HG03139 (cell line): ENCODE data around the gene ST6GALNAC4.

ENCODE experiments used
- ATAC-seq: cut with Tn5 transposase; IDR thresholded peaks from one replicate; pipeline ENCODE4 v1.9.1; 2021; ENCODE audit not compliant: unreplicated experiment

ST6GALNAC4 gene

DNA sequence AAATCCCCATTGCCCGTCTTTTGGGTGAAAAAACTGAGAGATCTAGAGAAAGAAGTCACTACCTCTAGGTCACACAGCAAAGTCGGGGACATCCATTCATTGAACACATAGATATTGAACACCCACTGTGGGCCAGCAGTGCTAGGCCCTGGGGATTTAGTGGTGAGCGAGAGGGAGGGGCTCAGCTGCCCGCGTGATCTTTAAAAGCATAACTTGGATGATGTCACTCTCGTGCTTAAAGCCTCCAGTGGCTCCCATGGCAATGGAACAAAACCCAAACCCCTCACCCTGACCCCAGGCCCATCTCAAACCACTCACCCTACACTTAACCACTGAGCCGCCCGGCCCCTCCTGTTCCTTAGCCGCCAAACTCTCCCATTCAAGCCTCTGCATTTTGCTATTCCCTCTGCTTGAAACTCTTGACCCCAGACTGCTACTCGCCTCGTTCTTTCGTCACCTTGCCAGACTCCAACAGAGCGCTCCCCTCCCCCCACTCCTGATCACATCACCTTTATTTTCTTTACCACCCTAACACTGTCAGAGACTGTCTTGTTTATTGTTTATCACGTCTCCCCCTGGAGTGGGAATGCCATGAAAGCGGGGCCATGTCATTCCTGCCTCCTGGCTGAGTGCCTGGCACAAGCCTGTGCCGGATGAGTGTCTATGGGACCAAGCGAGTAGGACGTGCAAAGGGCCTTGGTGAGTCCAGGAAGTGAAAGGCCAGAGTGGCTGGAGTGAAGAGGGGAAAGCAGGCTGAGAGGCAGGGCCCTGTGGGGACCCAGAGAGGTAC lies 14.4 kb upstream of the ST6GALNAC4 start:
- no peak for ATAC-seq

DNA sequence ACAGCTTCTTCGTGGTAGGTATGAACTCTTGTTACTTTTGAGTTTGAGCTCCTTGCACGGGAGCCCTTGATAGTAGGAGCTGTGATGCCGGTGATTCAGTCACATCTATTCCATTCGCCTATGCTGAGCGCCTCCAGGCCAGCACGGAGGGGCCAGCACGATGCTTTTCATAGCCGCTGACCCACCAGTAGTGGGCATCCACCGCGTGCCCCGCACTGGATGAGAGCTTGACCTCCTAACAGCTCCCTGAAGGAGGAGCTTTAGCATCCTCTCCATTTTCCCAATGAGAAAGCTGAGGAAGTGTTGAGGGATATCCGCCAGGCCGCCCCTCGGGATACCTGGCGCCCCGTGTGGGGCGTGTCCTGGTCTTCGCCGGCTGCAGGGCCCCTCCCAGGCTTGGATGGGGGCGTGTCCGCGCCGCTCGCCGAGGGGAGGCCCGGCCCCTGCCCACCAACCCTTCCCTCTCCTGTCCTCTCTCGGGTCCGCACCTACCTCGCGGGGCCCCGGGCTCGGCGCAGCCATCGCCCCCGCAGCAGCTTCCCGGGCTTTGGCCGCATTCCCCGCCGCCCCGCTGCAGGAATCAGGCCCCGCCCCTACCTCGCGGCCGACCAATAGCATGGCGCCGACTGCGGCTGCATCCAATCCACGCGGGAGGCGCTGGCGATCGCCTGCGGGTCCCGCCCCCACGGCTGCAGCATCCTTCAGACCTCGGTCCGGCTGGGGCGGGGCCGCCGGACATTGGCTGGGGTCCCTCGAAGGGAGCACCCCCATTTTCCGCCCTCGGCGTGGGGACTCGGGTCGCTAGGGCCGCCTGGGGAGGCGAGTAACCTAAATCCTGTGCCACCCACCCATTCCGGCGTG lies 13.6 kb upstream of the ST6GALNAC4 start, which contains the start of gene PIP5KL1:
TSS of gene PIP5KL1 (minus strand) at position 547 of the 861 bp plus-strand sequence. CDS start at position 522, 25 bp downstream.
- ATAC-seq: peak; percentile 47

DNA sequence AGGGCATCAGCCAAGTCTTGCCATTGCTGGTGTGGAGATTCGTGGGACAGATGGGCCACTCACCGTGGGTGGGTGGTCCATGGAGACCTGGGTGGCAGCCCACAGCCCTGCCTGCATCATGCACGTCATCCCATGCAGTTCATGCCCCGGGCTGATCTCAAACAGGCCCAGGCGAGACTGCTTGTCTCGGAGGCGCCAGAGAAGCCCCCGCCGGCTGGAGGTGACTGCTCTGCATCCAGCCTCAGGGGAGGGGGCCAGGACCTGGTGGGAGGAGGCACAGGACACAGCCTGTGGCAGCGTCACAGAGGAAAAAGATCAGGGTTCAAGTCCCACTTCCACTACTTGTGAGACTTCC lies 12.8 kb upstream of the ST6GALNAC4 start:
- ATAC-seq: no peak

DNA sequence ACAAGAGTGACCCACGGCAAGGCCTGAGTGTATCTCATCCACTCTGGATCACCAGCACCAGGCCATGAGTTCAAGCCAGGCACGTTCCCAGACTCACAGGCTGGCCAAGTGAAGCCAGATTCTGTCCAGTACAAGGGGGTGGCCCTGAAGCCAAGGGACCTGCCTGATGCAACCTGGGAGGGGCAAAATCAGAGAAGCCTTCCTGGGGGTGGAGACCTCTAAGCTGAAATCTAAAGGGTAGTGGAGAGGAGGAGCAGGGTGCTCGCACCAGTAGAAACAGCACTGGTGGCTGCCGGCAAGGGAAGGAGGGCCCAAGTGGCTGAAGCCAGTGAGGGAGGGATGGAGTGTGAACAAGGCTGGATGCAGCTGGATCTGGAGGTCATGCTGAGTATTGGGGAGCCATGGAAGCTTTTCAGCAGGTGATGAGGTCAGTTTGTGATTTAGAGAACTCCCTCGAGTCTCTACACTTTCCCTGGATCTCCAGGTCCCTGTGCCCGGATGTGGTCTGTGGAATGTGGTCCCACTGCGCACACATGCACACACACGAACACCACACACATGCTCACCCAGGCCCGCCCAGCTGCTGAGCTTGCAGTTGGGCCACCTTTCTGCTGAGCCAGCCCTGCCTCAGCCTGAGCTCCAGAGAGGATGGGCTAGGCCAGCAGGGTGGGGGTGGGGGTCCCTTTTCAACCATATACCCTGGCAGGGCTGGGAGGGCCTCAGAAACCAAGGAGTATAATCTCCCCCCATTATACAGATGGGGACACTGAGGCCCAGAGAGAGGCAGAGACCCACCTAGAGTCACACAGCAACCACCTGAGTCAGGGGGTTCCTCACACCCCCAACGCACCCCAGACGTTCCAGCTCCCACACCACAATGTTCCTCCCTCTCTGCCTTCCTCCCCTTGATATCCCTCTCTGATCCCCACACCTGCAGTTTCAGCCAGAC lies 12.1 kb upstream of the ST6GALNAC4 start:
- no peak for ATAC-seq

DNA sequence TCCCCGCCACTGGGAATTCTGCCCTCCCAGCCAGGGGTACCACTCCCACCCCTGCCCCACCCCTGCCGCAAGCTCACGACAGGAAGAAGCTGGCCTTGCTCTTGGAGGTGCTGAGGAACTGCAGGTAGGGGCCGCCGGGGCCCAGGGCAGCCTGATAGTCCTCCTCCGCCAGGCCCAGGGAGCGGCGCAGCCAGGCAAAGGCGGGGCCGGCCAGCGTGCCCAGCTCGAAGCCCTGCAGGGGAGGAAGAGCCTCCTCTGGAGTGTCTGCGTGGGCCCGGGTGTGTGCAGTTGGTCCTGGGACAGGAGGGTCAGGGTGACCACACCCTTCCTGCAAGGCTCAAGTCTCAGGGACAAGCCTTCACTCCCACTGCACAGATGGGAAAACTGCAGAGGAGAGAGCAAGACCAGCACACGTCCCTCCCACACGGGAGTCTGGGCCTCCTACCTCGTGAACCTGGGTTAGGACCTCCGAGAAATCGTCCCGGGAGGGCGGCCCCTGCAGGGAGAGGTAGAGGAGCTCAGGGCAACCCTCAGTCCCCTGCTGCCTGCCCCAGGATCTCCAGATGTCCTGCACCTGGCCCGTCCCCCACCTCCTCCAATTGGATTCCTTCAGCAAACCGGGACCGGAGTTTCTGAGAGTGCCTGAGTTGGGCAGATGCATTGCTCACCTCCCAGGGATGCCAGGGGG lies 11.3 kb upstream of the ST6GALNAC4 start:
- ATAC-seq: no peak

DNA sequence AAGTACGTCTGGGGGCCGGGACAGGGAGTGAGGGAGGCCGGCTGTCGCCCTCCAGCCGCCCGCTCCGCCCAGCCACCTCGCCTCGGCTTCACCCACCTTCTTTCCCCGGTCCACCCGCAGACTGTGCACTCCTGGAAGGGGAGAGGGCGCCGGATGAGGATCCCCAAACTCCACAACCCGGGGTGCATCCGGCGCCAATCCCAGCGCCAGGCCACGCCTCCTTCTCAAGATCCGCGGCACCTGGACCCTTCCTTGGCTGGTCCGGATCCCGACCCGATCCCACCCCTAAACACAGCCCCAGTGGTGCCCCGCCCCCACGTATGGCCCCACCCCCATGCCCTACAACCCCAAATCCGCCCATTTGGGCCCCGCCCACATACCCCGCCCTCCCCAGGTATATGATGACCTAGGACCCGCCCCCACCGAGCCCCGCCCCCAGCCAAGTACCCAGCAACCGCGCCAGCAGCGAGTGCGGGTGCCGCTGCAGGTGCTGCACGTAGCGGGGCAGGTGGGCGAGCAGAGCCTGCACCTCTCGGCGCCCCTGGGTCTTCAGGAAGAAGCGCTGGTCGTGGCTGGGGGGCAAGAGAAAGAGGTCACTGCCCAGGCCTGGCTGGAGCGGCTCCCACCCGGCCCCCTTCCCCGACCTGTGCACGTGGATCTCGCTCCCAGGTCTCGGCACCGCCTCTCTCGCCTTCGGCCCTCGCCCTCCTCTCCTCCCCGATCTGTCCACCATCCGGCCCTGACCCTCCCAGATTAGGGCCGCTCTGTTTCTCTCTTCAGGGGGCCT lies 10.6 kb upstream of the ST6GALNAC4 start:
- ATAC-seq: no peak

DNA sequence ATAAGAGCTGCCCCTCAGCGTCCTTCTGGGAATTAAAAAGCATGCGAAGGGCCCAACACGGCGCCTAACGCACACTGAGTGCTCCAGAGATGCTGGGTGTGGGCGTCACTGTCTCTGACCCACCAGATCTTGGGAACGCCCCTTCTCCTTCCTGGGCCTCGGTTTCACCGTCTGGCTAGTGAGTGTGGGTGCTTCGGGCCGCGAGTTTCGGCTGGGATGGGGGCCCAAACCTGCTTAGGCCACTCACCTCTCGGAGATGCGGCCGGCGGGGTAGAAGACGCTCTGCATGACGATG lies 10.0 kb upstream of the ST6GALNAC4 start:
- ATAC-seq: no peak

DNA sequence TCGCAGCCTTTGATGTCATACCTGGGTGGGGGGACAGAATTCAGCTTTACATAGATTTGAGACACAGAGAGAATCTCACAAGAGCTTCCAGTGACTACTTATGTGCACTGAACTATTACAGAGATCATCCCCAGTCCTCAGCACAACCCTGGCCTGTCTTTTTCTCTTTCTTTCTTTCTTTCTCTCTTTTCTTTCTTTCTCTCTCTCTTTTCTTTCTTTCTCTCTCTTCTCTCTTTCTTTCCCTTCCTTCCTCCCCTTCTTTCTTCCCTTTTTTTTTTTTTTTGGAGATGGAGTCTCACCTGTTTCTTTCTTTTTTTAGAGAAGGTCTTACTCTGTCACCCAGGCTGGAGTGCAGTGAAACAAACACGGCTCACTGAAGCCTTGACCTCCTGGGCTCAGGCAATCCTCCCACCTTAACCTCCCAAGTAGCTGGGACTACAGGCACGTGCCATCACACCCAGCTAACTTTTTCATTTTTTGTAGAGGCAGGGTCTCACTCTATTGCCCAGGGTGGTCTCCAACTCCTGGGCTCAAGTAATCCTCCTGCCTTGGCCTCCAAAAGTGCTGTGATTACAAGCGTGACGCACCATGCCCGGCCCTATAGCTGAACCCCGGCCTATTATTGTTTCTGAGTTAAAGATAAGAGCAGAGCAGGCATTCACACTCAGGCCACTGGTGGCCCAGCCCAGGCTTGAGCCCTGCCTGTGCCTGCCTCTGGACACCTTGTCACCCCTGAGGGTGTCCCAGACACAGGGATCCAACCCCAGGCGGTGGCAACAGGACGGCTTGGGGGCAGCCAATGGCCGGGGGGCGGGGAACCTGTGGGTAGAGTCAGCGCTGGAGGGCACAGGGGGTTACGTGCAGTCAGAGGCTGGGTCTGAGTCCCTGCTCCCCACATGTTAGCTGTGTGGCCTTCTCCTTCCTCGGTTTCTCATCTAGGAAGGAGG lies 9.4 kb upstream of the ST6GALNAC4 start:
- no peak for ATAC-seq

DNA sequence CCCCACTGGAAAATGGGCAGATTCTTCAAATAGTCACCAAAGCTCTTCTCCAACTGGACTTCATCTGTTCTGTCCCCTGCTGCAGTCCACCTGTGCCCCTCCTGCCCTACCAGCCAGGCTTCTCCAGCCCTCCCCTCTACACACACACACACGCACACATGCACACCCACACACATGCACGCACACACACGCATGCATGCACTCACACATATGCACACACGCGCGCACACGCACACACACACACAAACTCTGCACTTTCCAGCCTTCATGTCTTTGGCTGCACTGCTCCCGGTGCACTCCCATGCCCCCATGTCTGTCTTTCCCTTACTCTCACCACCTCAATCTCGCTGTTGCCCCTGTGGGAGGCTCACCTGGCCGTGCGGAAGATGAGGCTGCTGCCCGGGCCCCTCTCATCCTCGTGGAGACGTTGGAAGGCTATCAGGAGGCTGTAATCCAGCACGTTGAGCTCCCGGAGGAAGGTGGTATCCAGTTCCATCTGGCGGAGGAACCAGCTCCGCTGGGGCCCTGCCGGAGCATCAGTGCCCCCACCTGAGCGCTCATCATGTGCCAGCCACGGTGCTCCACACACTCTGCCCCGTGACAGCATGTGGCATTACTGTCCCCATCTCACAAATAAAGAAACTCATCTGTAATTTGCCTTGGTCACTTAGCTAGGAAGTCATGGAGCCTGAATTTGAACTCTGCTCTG lies 8.0 kb upstream of the ST6GALNAC4 start:
- no peak for ATAC-seq

DNA sequence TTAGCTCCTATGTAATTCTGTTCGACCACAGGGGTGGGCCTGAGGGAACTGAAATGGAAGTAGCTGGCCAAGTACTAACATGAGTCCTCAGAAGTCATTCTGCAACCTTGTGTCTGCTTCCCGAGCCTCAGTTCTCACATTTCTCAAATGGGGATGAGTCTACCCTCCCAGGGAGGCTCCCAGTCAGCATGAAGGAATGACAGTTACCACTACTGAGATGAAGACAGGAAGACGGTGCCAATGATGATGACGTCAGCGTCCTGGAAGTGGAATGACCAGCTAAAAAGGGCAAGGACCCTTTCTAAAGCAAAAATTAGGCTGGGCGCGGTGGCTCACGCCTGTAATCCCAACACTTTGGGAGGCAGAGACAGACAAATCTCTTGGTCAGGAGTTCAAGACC lies 6.9 kb upstream of the ST6GALNAC4 start:
- no peak for ATAC-seq

DNA sequence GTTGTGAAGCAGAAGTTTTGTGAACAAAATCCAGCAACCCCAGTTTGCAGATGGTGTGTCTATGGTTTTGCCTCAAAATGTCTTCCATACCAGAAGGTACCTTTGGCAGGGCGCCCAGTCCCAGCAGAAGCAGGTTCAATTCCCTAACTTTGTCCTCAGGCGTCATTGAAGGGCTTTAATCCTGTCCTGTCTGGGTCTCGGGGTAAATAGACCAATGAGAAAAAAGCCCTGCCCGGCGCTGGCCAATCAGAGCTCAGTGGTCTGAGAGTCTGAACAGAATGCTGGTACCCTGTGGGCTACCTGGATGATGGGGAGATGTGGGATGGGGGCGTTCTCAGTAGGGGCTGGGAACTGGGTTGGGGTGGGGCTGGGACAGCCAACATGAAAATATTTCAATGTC lies 6.2 kb upstream of the ST6GALNAC4 start:
- ATAC-seq: no peak

DNA sequence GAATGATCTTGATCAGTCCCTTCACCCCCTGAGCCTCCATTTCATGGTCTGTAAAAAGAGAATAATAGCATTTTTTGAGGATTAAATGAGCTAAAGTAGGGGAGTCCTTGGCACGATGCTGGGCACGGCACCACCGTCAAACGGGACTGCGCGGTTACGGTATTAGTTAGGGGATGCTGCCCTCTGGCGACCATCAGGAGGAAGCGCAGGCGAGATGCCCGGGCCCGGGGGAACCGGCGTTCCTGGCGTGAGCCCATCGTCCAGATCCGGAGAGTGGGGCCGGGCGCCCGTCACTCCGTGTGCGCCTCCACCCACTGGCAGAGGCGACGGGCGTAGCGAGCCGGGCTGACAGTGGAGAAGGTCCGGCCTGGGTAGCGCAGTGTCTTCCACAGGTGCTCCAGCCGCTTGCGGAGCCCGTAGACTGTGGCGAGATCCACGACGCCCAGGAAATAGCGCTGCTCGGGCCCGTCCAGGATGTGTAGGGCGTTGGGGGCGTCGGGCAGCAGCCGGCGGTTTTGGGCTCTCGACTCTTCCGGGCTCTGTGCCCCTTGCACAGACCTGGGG lies 4.8 kb upstream of the ST6GALNAC4 start:
- no peak for ATAC-seq

DNA sequence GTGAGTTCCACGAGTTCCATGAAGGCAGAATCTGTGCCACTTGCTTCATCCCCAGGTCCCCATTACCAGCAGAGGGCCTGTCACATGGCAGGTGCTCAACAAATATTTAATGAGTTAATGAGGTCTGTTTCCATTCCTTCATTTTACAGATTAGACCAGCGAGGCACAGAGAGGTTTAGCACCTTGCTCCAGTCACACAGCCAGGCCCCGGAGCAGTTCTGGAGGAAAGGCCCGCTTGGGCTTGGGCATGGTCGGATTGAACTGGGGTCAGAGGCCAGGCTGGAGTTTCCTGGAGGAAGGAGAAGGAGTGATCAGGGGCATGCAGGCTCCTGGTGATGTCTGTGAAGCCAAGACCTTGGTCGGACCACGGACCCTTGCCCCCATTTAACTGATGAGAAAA lies 4.0 kb upstream of the ST6GALNAC4 start:
- ATAC-seq: no peak

DNA sequence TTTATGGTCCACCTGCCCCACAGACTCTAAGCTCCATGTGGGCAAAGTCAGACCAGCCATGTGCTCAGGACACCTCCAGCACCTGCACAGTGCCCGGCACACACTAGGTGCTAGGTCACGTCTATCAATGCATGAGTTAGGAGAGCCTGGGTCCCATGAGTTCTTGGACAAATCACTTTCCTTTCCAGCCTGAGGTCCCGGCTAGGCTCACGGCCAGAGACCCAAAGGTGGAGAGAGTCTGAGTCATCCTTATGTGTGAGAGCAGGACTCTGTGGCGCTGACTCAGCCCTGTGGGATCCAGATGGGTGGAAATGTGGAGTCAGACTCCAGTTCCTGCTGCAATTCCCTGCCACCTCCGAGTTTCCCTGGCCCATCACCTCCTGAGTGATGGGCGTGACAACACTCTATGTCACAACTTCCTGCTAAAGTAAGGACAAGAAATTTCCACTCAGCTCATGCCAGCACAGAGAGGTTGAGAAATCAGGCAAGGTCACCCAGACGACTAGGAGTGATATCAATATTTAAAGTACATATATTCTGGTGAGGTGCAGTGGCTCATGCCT lies 2.5 kb upstream of the ST6GALNAC4 start:
- ATAC-seq: no peak

DNA sequence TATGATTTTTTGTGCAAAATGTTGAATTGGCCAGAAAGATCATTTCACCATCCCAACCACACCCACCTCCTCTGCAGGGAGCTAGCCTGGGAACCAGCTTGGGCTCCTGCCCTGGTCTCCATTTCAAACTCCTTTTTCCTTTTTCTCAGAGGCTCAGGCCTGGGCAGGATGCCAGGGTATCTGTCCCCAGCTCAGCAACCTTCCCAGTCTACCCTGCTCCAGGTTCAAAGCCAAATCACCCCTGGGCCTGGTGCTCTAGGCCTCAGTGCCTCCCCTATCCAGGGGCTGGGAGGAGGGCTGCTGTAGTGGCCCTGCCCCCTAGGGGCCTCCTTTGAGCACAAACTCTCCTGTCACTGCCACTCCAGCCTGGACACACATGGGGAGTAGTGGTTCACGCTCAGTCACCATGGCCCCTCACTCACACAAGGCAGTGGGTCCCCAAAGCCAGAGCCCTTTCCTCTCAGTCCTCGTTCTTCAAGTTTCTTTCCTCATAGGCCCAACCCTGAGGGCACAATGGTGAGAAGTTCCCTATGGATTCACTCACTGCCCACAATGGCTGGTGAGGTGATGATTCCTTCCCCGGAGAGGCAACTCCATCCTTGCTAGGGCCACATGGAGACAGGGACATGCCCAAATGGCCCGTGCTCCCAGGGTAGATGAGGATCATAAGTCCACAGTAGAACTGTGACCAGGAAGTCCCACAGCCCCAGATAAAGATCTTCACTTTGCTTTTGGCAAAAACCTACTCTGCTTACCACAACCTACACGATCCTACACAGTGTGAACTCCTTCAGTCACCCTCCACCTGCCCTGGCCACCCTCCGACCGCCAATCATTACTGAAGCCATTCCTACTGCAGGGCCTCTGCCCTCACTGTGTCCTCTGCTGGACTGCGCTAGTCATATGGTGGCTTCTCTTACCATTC lies 1.6 kb upstream of the ST6GALNAC4 start:
- no peak for ATAC-seq

DNA sequence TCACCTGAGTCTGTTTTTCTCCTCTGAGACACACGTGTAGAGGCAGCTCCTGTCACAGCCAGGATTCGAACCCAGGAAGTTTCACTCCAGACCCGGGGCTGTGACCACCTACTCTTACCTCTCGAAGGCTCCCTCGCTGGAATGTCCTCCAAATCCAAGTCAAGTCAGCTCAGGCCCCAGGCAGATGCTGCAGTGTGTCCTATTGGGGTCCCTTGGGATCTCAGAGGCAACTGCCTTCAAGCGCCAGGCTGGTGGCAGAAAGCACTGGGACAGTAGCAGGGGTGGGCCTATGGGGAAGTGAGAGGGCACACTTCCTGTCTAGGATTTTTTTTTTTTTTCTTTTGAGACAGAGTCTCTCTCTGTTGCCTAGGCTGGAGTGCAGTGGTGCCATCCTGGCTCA lies 762 bp upstream of the ST6GALNAC4 start:
- ATAC-seq: no peak
